Activated CD4-positive, alpha-beta T cell treated with anti-CD3 and anti-CD28 coated beads, Interleukin-2, amount 50 U/mL, for 24 hours (primary cell): ENCODE results near the gene NBEAL1.
A peak's percentile ranks its signal among the peaks of the same experiment; 100 is the strongest.
"Not testable (repeated sequence)": the region's sequence is repeated elsewhere in the genome, so short reads cannot be mapped to it uniquely, and the experiment has no call there.

Source experiments
- DNase-seq, 2 donors: peaks; one replicate each; pipeline ENCODE4 v3.0.0-alpha.2; 2020; ENCODE audit warnings: low read depth in 1 of 2, low spot score in 1 of 2

The NBEAL1 gene

GRCh38 chr2:203014456-203015199 is at the start of gene NBEAL1:
Gene NBEAL1 (plus strand): TSS chr2:203014875. CDS start chr2:203016385, 1,510 bp downstream.
- peak; percentile 93 to 94 for DNase-seq

- DNase-seq = peak in 1 of 2 donors; percentile 4
These were observed 48.7 kb upstream of the NBEAL1 start for GRCh38 chr2:202965810-202966460.

DNA sequence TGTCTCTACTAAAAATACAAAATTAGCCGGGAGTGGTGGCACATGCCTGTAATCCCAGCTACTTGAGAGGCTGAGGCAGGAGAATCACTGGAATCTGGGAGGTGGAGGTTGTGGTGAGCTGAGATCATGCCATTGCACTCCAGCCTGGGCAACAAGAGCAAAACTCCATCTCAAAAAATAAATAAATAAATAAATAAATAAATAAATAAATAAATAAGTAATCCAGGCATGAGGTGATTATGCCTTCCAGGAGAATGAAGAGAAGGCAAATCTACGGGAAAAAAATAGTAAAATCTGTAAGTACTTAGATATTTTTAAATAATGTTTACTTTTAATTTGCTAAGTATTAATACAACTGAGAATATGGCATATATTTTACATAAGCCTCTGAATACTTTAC is 45.3 kb upstream of the NBEAL1 start:
- not testable (repeated sequence) for DNase-seq

DNA sequence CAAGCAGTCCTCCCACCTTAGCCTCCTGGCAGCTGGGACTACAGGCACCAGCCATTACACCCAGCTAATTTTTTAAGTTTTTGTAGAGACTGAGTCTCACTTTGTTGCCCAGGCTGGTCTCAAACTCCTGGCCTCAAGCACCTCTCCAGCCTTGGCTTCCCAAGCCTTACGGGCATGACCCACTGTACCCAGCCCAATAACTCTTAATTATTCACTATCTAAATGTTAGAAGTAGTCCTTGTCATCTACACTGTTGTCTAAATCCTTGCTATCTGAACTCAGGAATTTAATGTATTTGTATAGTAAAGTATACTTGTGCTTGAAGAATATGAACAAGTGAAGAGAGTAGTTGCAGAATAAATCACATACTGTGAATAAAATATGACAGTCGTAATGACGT is 37.9 kb upstream of the NBEAL1 start:
- DNase-seq = no peak

DNA sequence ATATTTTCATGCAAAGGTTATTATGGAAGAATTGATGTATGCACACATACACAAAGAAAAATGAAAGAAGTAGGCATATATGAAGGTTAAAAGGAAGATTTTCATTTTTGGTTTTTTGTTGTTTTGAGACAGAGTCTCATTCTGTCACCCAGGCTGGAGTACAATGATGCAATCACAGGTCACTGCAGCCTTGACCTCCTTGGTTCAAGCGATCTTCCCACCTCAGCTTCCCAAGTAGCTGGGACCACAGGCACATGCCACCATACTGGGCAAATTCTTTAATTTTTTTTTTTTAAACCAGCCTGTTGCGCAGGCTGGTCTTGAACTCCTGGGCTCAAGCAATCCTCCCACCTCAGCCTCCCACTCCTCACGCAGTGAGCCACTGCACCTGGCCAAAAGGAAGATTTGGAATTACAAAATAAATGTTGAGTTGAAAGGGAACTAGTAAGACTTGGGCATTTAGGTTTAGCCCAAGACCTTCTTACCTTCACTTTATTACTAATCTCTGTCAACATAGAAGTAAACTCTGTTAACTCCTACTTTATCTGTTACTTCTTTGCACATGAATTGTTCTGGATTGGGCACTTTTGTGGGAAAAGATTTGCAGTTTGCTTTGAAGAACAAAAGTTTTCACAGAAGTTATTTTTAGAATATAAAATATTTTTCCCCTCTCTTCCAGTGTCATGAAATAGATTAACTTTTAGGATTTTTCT is 31.7 kb upstream of the NBEAL1 start:
- no peak for DNase-seq

DNA sequence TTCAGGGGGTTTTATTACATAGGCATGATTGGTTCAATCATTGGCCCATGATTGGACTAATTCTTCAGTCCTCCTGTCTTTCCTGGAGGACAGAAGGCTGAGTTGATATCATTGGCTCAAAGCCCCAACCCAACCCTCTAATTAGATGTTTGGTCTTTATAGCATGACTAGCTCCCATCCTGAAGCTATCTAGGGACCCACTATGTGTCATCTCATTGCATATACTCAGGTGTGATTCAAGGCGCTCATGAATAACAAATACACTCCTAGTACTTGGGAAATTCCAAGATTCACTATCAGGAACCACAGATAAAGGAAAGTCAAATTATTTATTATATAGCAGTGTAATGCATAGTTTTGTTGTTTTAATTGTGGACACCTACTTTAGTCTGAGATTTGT is 24.9 kb upstream of the NBEAL1 start:
- no peak for DNase-seq

GRCh38 chr2:202990501-202990900 is 24.2 kb upstream of the NBEAL1 start:
- DNase-seq = no peak

GRCh38 chr2:202997113-202997512 is 17.6 kb upstream of the NBEAL1 start:
- not testable (repeated sequence) for DNase-seq

- no peak for DNase-seq
These were observed 12.4 kb upstream of the NBEAL1 start for GRCh38 chr2:203002054-203002821.

GRCh38 chr2:203003716-203004115 is 11.0 kb upstream of the NBEAL1 start:
- no peak for DNase-seq

- no peak for DNase-seq
These were observed 2.0 kb downstream of the NBEAL1 start for GRCh38 chr2:203016716-203017115.

DNA sequence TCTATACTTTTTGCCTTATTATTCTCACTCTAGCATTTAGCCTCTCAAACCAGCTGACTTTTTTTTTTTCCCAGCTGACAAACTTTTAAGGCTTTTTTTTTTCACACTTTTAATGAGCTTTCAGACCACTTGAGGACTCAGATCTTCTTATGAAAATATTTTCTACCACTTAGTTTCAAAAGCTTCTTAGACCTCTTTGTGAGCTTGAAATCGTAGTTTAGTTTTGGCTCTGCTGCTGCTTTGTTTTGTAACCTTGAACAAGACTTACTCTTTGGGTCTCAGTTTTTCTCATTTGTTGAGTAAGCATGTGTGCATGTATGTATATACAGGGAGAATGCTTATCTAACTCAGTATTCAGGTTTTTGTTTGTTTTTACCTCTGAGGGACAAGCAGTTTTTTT is 3.5 kb downstream of the NBEAL1 start:
- no peak for DNase-seq

DNA sequence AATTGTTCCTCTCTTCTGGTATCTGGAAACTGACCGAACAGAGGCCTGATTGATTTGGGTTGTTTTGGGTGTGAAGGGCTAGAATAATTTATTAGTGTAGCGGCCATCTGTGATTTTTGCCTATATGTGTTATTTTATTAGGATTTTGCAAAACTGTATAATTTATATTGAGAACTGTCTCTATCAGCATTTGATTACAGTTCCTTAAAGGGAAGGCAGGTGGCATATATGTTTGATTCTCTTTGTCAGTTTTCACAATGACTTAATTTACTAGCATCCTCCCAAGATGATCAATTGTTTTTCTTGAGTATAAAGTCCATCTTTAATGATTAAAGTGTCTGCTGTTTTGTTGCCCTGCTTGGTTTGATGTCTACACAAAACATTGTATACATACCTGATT is 4.5 kb downstream of the NBEAL1 start:
- no peak for DNase-seq

DNA sequence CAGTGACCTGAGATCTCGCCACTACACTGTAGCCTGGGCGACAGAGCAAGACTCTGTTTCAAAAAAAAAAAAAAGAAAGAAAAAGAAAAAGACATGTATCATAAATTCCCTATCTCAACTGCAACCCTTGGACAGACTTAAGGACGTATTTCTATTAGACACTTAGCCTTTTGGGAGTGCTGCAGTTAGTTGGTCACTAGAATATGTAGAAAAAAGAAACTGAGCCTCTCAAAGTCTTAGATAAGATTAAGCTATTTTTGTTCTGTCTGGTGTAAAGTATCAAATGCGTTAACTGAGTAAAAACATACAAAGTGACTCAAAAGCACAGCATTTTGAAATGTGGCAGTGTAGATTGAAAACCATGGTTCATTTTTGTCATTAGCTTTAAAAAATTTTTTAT is 7.3 kb downstream of the NBEAL1 start:
- DNase-seq = no peak

DNA sequence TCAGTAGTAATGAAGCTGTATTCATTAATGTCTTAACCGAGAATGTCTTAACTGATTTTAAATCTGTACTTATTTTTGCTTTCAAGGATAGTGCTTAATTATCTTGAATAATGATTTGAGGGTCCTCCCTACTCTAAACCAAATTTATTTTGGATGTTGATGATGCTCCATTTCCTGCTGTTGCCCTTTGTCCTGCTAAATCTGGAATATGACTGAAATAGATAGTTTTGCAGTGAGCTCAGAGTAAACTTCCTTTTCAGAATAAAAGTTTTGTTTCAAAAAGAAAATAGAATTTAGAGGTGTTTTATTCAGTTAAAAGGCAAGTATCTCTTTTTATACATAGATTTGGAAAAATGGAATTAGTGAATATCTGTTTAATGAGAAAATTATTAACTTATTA is 8.1 kb downstream of the NBEAL1 start:
- DNase-seq = no peak

DNA sequence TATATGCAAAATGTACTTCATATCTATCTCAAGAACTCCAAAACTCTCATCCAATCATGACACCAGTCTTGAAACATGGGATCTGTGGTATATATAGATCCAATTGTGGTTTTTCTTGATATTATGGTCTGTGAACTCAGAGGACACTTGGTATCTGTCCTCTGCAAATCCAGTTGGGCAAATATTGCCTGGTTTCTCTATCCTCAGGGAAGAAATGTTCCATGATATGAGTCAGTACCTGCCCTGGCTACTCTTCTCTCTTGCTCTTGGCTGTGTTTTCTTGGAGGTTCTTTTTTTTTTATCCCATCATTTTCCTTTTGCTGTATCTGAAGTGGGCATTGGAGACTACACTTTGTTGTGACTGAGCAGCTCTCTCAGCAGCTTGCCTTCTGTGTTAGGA is 10.9 kb downstream of the NBEAL1 start:
- no peak for DNase-seq

DNA sequence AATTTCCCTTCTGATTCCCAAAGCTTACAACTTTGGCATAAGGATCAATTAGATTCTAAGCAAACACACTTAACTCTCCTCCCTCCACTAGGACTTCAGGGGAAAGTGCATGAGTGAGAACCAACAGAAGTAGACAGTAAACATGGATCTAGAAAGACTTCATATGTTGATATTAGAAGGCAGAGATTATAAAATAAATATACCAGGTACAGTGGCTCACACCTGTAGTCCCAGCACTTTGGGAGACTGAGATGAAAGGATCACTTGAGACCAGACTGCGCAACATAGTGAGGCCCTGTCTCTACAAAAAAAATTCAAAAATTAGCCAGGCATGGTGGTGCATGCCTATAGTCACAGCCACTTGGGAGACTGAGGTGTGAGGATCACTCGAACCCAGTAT is 15.9 kb downstream of the NBEAL1 start:
- no peak for DNase-seq

GRCh38 chr2:203030991-203031390 is 16.3 kb downstream of the NBEAL1 start:
- DNase-seq = no peak

DNA sequence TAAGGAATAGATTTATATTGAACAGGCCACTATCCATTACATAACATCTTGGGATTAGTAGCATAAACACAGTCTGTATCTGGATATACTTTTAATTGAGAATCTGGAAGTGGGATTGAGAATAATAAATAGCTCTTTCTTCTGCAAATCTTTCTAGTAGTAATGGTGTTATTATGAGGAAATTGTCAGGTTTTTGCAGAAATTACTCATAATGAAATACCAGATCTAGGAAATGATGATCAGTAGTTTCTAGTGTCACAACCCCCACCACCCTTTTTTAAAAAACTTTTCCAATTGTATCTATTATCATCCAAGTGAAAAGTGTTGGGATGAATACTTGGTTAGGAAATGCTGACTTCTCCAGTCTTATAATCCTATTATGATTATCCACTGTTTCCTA is 18.7 kb downstream of the NBEAL1 start:
- no peak for DNase-seq

GRCh38 chr2:203035879-203036470 is 21.3 kb downstream of the NBEAL1 start:
- no peak for DNase-seq

DNA sequence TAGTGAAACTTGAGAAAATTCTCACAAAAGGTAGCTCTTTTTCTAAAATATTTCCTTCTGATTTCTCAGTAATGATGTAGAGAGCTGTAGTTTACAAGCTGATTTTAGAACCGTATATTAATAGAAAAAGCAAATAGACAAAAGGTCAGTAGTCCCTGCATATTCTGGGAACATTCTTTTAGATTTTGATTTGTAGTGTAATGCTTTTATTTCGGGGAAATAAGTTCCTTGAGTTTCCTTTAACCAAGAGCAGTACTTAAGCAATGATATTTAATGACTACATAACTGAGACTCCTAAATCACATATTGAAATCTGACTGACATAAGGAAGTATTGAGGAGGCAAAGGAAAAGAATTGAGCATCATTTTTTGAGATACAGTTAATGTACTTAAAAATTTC is 22.4 kb downstream of the NBEAL1 start:
- no peak for DNase-seq
